HG02885 (cell line): ENCODE data around the gene MTHFD2.
A peak's percentile ranks its signal among the peaks of the same experiment; 100 is the strongest.
"Not testable (repeated sequence)": the region's sequence is repeated elsewhere in the genome, so short reads cannot be mapped to it uniquely, and the experiment has no call there.

ENCODE experiments used
- ATAC-seq: cut with Tn5 transposase; IDR thresholded peaks from one replicate; pipeline ENCODE4 v1.9.1; 2021; ENCODE audit warnings: mild to moderate bottlenecking; ENCODE audit not compliant: unreplicated experiment, poor library complexity

MTHFD2 gene

GRCh38 chr2:74198461-74199274 is at the start of gene MTHFD2:
Gene MTHFD2 (plus strand): TSS chr2:74198615. CDS start chr2:74198642, 27 bp downstream.
- ATAC-seq, result peak; percentile 89

- ATAC-seq, result no peak
Measured at GRCh38 chr2:74149247-74149525, 49.2 kb upstream of the MTHFD2 start.

GRCh38 chr2:74149570-74150319 is 48.7 kb upstream of the MTHFD2 start:
- no peak for ATAC-seq

GRCh38 chr2:74152954-74153353 is 45.5 kb upstream of the MTHFD2 start:
- ATAC-seq, result no peak

- no peak for ATAC-seq
Measured at GRCh38 chr2:74155830-74156229, 42.6 kb upstream of the MTHFD2 start.

DNA sequence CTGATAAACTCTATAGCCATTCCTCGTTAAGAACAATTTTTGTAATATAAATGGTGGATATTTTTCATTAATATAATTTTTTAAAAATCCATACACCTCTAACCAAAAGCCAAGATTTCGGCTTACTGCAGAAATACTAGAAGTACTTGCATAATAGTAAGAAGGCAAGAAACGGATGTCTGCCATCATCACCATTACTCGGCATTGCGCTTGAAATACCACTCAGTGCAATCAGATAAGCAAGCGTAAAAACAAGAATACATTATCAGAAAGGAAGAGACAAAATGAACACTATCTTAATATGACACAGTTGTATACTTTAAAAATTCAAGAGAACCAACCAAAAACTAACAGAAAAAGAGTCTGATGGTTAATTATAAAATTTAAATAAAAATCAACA is 35.5 kb upstream of the MTHFD2 start:
- no peak for ATAC-seq

DNA sequence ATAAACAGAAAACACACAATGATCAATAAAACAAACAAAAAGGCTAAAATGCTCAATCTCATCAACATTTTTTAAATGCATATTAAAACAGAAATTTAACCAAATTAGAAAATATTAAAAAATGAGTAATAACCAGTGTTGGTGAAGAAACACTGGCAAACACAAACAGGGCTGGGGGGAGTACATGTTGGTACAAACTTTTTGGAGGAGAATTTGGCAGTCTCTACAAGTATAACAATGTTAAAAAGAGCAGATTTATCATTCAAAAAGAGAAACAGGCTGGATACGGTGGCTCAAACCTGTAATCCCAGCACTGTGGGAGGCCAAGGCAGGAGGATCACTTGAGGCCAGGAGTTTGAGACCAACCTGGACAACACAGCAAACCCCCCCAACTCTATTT is 33.7 kb upstream of the MTHFD2 start:
- ATAC-seq, result no peak

DNA sequence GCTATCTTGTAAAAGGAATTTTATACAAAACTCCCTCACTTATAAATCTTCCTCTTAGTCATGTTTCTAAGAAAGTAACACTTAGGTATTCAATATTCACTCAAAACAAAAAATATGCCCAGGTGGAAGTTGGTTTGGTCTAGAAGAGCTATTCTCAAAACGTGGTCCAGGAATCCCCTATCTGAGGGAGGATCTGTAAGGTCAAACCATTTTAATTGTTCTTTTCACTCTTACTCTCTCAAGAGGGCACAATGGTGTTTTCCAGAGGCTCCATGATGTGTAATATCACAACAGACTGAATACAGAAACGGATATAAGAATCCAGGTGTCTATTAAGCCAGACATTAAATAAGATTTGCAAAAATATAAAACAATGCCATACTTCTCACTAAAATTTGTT is 29.7 kb upstream of the MTHFD2 start:
- ATAC-seq, result peak; percentile 61

DNA sequence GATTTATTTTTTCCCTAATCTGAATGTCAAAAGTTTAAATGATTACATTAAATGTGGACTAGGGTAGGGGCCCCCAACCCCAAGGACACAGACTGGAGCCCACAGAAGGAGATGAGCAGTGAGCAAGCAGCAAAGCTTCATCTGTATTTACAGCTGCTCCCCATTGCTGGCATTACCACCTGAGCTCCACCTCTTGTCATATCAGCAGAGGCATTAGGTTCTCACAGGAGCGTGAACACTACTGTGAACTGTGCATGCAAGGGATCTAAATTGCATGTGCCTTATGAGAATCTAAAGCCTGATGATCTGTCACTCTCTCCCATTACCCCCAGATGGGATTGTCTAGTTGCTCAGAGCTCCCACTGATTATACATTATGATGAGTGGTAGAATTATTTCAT is 23.5 kb upstream of the MTHFD2 start:
- no peak for ATAC-seq

DNA sequence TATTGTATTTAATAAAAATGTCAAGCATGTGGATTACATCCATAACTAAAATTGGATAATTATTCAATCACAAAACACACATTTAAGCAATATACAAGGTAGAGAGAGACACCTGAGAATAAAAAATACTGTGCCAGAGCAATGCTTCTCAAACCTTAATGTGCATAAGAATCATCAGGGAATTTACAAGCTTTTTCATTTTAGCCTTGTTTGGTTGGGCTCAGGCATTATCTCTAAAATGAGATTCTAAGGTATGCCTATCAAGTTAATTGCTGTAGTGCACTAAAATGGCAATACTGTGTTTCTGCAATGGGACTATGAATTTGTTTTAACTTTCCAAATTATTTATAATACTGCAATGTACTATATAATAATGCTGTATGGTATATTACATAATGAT is 20.7 kb upstream of the MTHFD2 start:
- no peak for ATAC-seq

- peak; percentile 84 for ATAC-seq
Measured at GRCh38 chr2:74178211-74179062, 20.0 kb upstream of the MTHFD2 start, which contains the start of gene MOB1A. Gene MOB1A (minus strand): TSS chr2:74178879. CDS start chr2:74178674, 205 bp downstream.

GRCh38 chr2:74179063-74179865 is 19.2 kb upstream of the MTHFD2 start:
- ATAC-seq, result peak; percentile 4

DNA sequence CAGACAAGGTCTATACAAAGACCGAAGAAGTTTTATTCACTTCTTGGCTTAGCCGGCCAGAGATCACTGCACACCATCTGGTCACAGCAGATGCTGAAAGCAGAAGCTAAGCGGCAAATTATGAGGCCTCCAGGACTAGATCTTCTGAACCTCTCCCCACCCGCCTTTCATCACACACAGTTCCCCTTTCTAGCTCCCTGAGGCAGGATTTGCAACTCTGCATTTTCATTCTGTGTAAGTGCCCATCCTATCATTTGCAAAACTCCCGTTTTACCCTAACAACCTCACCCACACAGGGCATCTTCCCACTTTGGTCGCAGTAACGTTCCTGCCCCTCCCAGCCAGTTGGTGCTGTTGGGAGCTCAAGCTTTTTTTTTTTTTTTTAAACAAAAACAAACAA is 16.7 kb upstream of the MTHFD2 start:
- peak; percentile 29 for ATAC-seq

- no peak for ATAC-seq
Measured at GRCh38 chr2:74183878-74184277, 14.5 kb upstream of the MTHFD2 start.

- peak; percentile 67 for ATAC-seq
Measured at GRCh38 chr2:74186038-74186437, 12.4 kb upstream of the MTHFD2 start.

- ATAC-seq, result not testable (repeated sequence)
Measured at GRCh38 chr2:74186706-74187105, 11.7 kb upstream of the MTHFD2 start.

DNA sequence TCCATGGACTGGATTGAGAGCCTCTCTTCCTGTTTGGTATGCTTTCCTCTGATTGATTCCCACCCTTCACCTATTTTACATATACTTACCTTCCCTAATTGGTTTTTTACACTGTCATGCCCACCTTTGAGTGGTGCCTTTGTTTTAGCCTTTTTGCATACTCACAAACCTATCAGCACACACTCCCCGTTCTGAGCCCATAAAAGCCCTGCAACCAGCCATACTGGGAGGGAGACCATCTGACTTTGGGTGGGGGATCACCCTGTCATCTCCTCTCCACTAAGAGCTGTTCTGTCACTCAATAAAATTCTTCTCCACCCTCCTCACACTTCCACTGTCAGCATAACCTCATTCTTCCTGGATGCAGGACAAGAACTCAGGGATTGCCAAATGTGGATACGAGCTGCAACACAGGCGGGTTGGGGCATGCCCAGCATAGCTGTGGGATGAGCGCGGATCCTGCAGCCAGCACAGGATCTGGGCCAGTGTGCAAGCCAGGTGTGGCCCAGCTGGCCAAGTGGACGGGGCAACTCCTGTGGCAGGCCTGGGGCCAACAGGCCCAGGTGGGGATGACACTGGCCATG is 10.3 kb upstream of the MTHFD2 start:
- ATAC-seq, result no peak

- no peak for ATAC-seq
Measured at GRCh38 chr2:74188696-74189095, 9.7 kb upstream of the MTHFD2 start.

DNA sequence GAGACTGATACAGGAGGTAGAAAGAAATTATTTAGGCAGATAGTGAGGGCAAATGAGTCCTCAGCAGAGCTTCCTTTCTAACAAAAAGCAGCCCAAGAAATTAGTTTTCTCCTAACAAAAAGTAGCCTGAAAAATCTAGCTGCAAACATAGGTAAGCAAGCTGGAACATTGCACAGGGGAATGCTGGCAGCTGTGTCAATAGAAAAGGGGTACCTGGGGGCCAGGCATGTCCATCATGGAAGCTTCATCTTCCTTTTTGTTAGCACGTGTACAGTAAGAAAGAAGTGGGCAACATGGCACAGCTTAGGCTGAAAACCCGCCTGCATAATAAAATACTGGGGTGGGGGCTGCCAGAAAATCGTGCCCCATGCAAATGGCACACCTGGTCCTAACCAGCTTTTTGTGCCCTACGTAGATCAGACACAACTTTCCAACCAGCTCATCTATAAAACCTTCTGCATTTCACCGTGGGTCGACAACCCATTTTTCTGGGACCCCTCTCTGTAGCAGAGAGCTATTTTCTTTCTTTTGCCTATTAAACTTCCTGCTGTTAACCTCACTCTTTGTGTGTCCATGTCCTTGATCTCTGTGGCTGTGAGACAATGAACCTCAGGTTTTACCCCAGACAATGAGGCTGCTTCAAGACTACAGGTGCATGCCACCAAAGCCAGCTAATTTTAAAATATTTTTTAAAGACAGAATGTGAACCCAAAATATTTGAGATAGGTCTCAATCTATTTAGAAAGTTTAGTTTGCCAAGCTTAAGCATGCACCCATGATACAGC is 6.6 kb upstream of the MTHFD2 start:
- ATAC-seq, result no peak
